MCF 10A (cell line): ENCODE measurements around the gene TGFBR3. TPM values are rescaled to one million over a fixed set of nuclear protein-coding genes. Genes with fewer than 3 reads are reported as not detected.

ENCODE experiments used
- BruUV-seq: library from RNA; stranded (reverse); fragments of 400-500 nt; replicated peaks from 2 replicates; lab custom pipeline; 2021; lab: Mats Ljungman, UMichigan
- CTCF ChIA-PET: fragments of 300-600 bp; sonication (Branson Sonifier 250); formaldehyde crosslinking; extraction: SDS; loops from one replicate; lab custom pipeline; 2021; ENCODE audit warnings: antibody characterized with exemption, inconsistent platforms; lab: Yijun Ruan, JAX
- POLR2A ChIA-PET: fragments of 300-600, 350-650 bp; sonication (Branson Sonifier 250); formaldehyde crosslinking; extraction: SDS; loops from one replicate; lab custom pipeline; 2020; ENCODE audit warnings: antibody characterized with exemption, inconsistent platforms; lab: Yijun Ruan, JAX
- DNase-seq: peaks from one replicate; pipeline ENCODE4 v3.0.0-alpha.2; 2018; ENCODE audit not compliant: unreplicated experiment
- H3K27ac Mint-ChIP-seq: one replicate; pipeline ENCODE4 v1.8.0; 2022; ENCODE audit warnings: mild to moderate bottlenecking, low read depth, mixed read lengths; ENCODE audit not compliant: unreplicated experiment
- H3K27me3 Mint-ChIP-seq: one replicate; pipeline ENCODE4 v1.8.0; 2022; ENCODE audit warnings: mixed read lengths; ENCODE audit not compliant: insufficient read depth, unreplicated experiment
- H3K36me3 Mint-ChIP-seq: one replicate; pipeline ENCODE4 v1.8.0; 2022; ENCODE audit warnings: mild to moderate bottlenecking, moderate library complexity, mixed read lengths; ENCODE audit not compliant: insufficient read depth, unreplicated experiment
- H3K4me1 Mint-ChIP-seq: one replicate; pipeline ENCODE4 v1.8.0; 2022; ENCODE audit warnings: mixed read lengths; ENCODE audit not compliant: insufficient read depth, unreplicated experiment
- H3K4me3 Mint-ChIP-seq: one replicate; pipeline ENCODE4 v1.8.0; 2022; ENCODE audit warnings: mild to moderate bottlenecking, moderate library complexity, mixed read lengths; ENCODE audit not compliant: unreplicated experiment
- H3K9me3 Mint-ChIP-seq: one replicate; pipeline ENCODE4 v1.8.0; 2022; ENCODE audit warnings: mixed read lengths; ENCODE audit not compliant: unreplicated experiment
- intact Hi-C: fragments of 100-400 bp; cut with micrococcal nuclease; formaldehyde crosslinking; loops from 2 replicates; pipeline ENCODE4 v1.14.1; 2022
- total RNA-seq: library from RNA; stranded (reverse); gene quantifications from 2 replicates; pipeline ENCODE4 v1.2.3, GENCODE V29; 2022
- TF ChIP-seq, protein P1 (sequence below): fragments of 200-600 bp; IDR thresholded peaks from one replicate; pipeline ENCODE4 v1.8.0; 2022; ENCODE audit warnings: antibody characterized with exemption, mild to moderate bottlenecking; ENCODE audit not compliant: unreplicated experiment

Gene TGFBR3
- total RNA-seq, 1 experiment from 2014 or later, result 12.0 TPM

GRCh38 chr1:91750398-91750996, 135.5 kb downstream of the TGFBR3 start:
- Mint-ChIP-seq H3K27ac (peak overlapping the region; percentile 61), H3K27me3 (no peaks in the 10 kb centered on the region), H3K36me3 (peaks cover 25% of the 10 kb centered on the region), H3K4me1 (peaks cover 23% of the 10 kb centered on the region), H3K4me3 (no peak overlapping the region), H3K9me3 (no peaks in the 10 kb centered on the region)
- TF ChIP-seq, protein P1, sequence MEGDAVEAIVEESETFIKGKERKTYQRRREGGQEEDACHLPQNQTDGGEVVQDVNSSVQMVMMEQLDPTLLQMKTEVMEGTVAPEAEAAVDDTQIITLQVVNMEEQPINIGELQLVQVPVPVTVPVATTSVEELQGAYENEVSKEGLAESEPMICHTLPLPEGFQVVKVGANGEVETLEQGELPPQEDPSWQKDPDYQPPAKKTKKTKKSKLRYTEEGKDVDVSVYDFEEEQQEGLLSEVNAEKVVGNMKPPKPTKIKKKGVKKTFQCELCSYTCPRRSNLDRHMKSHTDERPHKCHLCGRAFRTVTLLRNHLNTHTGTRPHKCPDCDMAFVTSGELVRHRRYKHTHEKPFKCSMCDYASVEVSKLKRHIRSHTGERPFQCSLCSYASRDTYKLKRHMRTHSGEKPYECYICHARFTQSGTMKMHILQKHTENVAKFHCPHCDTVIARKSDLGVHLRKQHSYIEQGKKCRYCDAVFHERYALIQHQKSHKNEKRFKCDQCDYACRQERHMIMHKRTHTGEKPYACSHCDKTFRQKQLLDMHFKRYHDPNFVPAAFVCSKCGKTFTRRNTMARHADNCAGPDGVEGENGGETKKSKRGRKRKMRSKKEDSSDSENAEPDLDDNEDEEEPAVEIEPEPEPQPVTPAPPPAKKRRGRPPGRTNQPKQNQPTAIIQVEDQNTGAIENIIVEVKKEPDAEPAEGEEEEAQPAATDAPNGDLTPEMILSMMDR, result no peak
- intact Hi-C loops, result no loop called here
- BruUV-seq, result no TSS peak
- POLR2A ChIA-PET, result interaction anchor here (1.1 to 3.8 kb wide), 4 partner anchors 14 to 222 kb away, joined by 3 to 18 read pairs (median 5); no protein-coding TSS in a partner anchor
- DNase-seq, result no peak
- CTCF ChIA-PET, result interaction anchor here (0.6 to 1.2 kb wide), 2 partner anchors 9 to 185 kb away, joined by 3 to 4 read pairs; no protein-coding TSS in a partner anchor

DNA sequence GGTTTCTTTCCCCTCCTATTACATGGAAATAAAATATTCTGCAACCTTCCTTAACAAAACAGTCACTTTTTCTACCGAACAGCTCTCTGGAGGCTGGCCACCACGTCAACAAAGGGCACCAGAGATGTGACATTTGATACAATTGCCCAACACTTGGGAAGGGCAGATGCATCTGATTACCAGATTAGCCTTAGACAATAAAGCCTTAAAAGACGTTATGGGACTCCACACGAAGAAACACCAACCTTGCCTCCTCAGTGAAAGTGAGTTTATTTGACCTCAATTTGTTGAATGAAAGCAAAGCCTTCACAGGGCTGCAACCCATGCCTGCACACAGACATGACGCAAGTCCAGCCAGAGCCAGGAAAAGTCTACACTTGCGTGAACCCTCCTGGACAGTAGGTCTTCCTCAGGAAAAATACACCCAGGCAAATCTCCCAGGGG, 136.1 kb downstream of the TGFBR3 start:
- H3K9me3 Mint-ChIP-seq, result no peaks in the 10 kb centered on the region
- H3K36me3 Mint-ChIP-seq, result peaks cover 28% of the 10 kb centered on the region
- POLR2A ChIA-PET, result interaction anchor here (1.1 kb wide), 1 partner anchor 221 kb away, joined by 3 read pairs; no protein-coding TSS in a partner anchor
- CTCF ChIA-PET, result interaction anchor here (0.6 to 1.2 kb wide), 2 partner anchors 10 to 185 kb away, joined by 3 to 4 read pairs; no protein-coding TSS in a partner anchor
- intact Hi-C loops, result no loop called here
- DNase-seq, result no peak
- TF ChIP-seq, protein P1, result no peak
- H3K4me3 Mint-ChIP-seq, result no peak overlapping the region
- H3K27me3 Mint-ChIP-seq, result no peaks in the 10 kb centered on the region
- peaks cover 29% of the 10 kb centered on the region for H3K4me1 Mint-ChIP-seq
- BruUV-seq, result no TSS peak
- peak overlapping the region; percentile 61 for H3K27ac Mint-ChIP-seq

- DNase-seq, result no peak
Observed at GRCh38 chr1:91747666-91748065, 138.3 kb downstream of the TGFBR3 start.

More at GRCh38 chr1:91747666-91748065, 138.3 kb downstream of the TGFBR3 start:
- CTCF ChIA-PET, result interaction anchor here (0.6 to 1.8 kb wide), 4 partner anchors 11 to 179 kb away, joined by 3 to 6 read pairs (median 3); no protein-coding TSS in a partner anchor
- intact Hi-C loops, result no loop called here
- Mint-ChIP-seq H3K27ac (no peak overlapping the region), H3K27me3 (no peaks in the 10 kb centered on the region), H3K9me3 (no peaks in the 10 kb centered on the region), H3K36me3 (peaks cover 27% of the 10 kb centered on the region), H3K4me3 (no peak overlapping the region), H3K4me1 (peaks cover 29% of the 10 kb centered on the region)
- BruUV-seq, result no TSS peak
- TF ChIP-seq, protein P1, result no peak
- POLR2A ChIA-PET, result interaction anchor here (0.6 to 3.2 kb wide), 2 partner anchors 11 to 655 kb away, joined by 3 to 20 read pairs; no protein-coding TSS in a partner anchor
